CD14-positive monocyte (primary cell): ENCODE results near the gene KRTAP24-1. TPM values are rescaled to one million over a fixed set of nuclear protein-coding genes. Genes with fewer than 3 reads are reported as not detected.

Experiments used
- DNase-seq, 3 donors: peaks; one replicate each; pipeline ENCODE4 v3.0.0-alpha.2; 2011 to 2022
- H2AFZ ChIP-seq: 2 replicates; pipeline ENCODE4 v1.6.0; 2012; ENCODE audit warnings: mild to moderate bottlenecking, low read depth, low read length, inconsistent platforms; ENCODE audit not compliant: insufficient read depth, poor library complexity, severe bottlenecking
- H3K27ac ChIP-seq, 2 donors: 1 replicate in 1 of 2; 2 replicates in 1 of 2; pipeline ENCODE4 v1.5.1; 2012 to 2013; ENCODE audit warnings: low read length in 2 of 2, control low read depth in 1 of 2, inconsistent platforms in 1 of 2, low read depth in 1 of 2, mild to moderate bottlenecking in 1 of 2
- H3K27me3 ChIP-seq, 2 donors: one replicate each; pipeline versions ENCODE4 v1.6.0 to v1.6.1; 2011 to 2013; ENCODE audit warnings: low read length in 2 of 2; ENCODE audit not compliant: control insufficient read depth in 2 of 2, insufficient read depth in 2 of 2
- H3K36me3 ChIP-seq, 2 donors: replicated peaks in 1 of 2; 1 replicate in 1 of 2; 2 replicates in 1 of 2; pipeline versions ENCODE4 v1.5.1 to v1.6.1; 2012 to 2013; ENCODE audit warnings: low read length in 2 of 2, control low read depth in 1 of 2, inconsistent platforms in 1 of 2, mild to moderate bottlenecking in 1 of 2; ENCODE audit not compliant: insufficient read depth in 2 of 2, control insufficient read depth in 1 of 2
- H3K4me1 ChIP-seq, 2 donors: 1 replicate in 1 of 2; 2 replicates in 1 of 2; pipeline versions ENCODE4 v1.5.1 to v1.6.1; 2012 to 2013; ENCODE audit warnings: low read length in 2 of 2, control low read depth in 1 of 2, inconsistent platforms in 1 of 2, mild to moderate bottlenecking in 1 of 2, moderate library complexity in 1 of 2; ENCODE audit not compliant: insufficient read depth in 2 of 2, control insufficient read depth in 1 of 2
- H3K4me2 ChIP-seq: replicated peaks from 2 replicates; pipeline ENCODE3; 2012; ENCODE audit warnings: low read length, moderate library complexity, mild to moderate bottlenecking; ENCODE audit not compliant: poor library complexity, severe bottlenecking; ENCODE audit errors: extremely low read depth
- H3K4me3 ChIP-seq, 3 experiments: fragments of 200-600 bp in 1 of 3; sonication (generic) in 1 of 3; replicated peaks in 1 of 3; 1 replicate in 2 of 3; 2 replicates in 1 of 3; pipeline ENCODE4 v1.5.1; 2011 to 2013; ENCODE audit warnings: low read length in 3 of 3, mild to moderate bottlenecking in 3 of 3, control low read depth in 2 of 3, low read depth in 2 of 3, inconsistent platforms in 1 of 3, moderate library complexity in 1 of 3
- H3K79me2 ChIP-seq: 2 replicates; pipeline ENCODE4 v1.6.0; 2012; ENCODE audit warnings: mild to moderate bottlenecking, control low read depth, inconsistent platforms, low read length, moderate library complexity; ENCODE audit not compliant: insufficient read depth
- H3K9ac ChIP-seq: 2 replicates; pipeline ENCODE4 v1.6.0; 2017; ENCODE audit warnings: low read length, mild to moderate bottlenecking; ENCODE audit not compliant: insufficient read depth, poor library complexity, severe bottlenecking
- H3K9me3 ChIP-seq, 2 donors: replicated peaks in 1 of 2; 1 replicate in 1 of 2; 2 replicates in 1 of 2; pipeline versions ENCODE4 v1.5.1 to v1.6.1; 2012 to 2013; ENCODE audit warnings: low read length in 2 of 2, control low read depth in 1 of 2; ENCODE audit not compliant: control insufficient read depth in 1 of 2, insufficient read depth in 1 of 2
- H4K20me1 ChIP-seq: 2 replicates; pipeline ENCODE4 v1.6.0; 2012; ENCODE audit warnings: mild to moderate bottlenecking, low read length, control low read depth, moderate library complexity; ENCODE audit not compliant: insufficient read depth
- H3K27ac Mint-ChIP-seq, 7 donors: one replicate each; pipeline ENCODE4 v1.8.0; 2020; ENCODE audit warnings: mild to moderate bottlenecking in 7 of 7, mixed read lengths in 7 of 7, moderate library complexity in 6 of 7, inconsistent platforms in 2 of 7
- H3K27me3 Mint-ChIP-seq, 3 donors: one replicate each; pipeline ENCODE4 v1.8.0; 2021 to 2022; ENCODE audit warnings: low read depth in 3 of 3, mild to moderate bottlenecking in 3 of 3, mixed read lengths in 3 of 3, moderate library complexity in 3 of 3, inconsistent platforms in 1 of 3
- H3K36me3 Mint-ChIP-seq, 2 donors: one replicate each; pipeline ENCODE4 v1.8.0; 2020; ENCODE audit warnings: mixed read lengths in 2 of 2, inconsistent platforms in 1 of 2, mild to moderate bottlenecking in 1 of 2
- H3K4me1 Mint-ChIP-seq: one replicate; pipeline ENCODE4 v1.8.0; 2020; ENCODE audit warnings: mild to moderate bottlenecking, mixed read lengths
- H3K4me3 Mint-ChIP-seq, 2 donors: one replicate each; pipeline ENCODE4 v1.8.0; 2020; ENCODE audit warnings: mild to moderate bottlenecking in 2 of 2, mixed read lengths in 2 of 2, moderate library complexity in 1 of 2
- H3K9me3 Mint-ChIP-seq, 7 donors: one replicate each; pipeline ENCODE4 v1.8.0; 2020 to 2022; ENCODE audit warnings: mixed read lengths in 7 of 7, mild to moderate bottlenecking in 6 of 7, moderate library complexity in 6 of 7, inconsistent platforms in 2 of 7
- CTCF ChIP-seq: fragments of 200-600 bp; IDR thresholded peaks from one replicate; pipeline ENCODE4 v1.8.0; 2022; ENCODE audit warnings: antibody characterized with exemption, mild to moderate bottlenecking
- WGBS: methylation state at CpG from one replicate; pipeline ENCODE4 v1.1.5; 2013; ENCODE audit warnings: missing lambda C conversion rate; ENCODE audit not compliant: insufficient coverage; 5-methylcytosine and 5-hydroxymethylcytosine counted together
- intact Hi-C, 2 donors: fragments of 100-400 bp; cut with micrococcal nuclease; formaldehyde crosslinking; loops; one replicate each; pipeline versions ENCODE4 v1.15.0 to v1.15.1; 2023
- polyA plus RNA-seq, 3 donors: library from polyadenylated mRNA; depleted of rRNA in 1 of 3; unstranded in 2 of 3; stranded (reverse) in 1 of 3; fragments of 300-500 nt in 2 of 3; fragments of >200 nt in 1 of 3; fragmentation: Illumina TruSeq in 2 of 3; gene quantifications; 1 replicate in 2 of 3; 2 replicates in 1 of 3; pipeline ENCODE4 v1.2.3, GENCODE V29; 2012 to 2021

Gene KRTAP24-1
- polyA plus RNA-seq, 3 donors = not detected

- WGBS = 80% methylated on average over 1 of the region's 3 CpGs
- no peaks in the 10 kb centered on the region for H3K4me1 Mint-ChIP-seq
- no peak overlapping the region for H3K4me3 ChIP-seq
Observed at GRCh38 chr21:30249936-30250335, 32.8 kb downstream of the KRTAP24-1 start.

GRCh38 chr21:30248844-30249243, 33.9 kb downstream of the KRTAP24-1 start:
- H3K27ac Mint-ChIP-seq = peak overlapping the region in 1 of 7 donors; percentile 40

More at GRCh38 chr21:30249936-30250335, 32.8 kb downstream of the KRTAP24-1 start:
- Histone ChIP-seq H4K20me1 (no peaks in the 10 kb centered on the region), H3K27me3 (no peaks in the 10 kb centered on the region), H3K27ac (no peak overlapping the region), H3K9me3 (peaks cover 0 to 5% of the 10 kb centered on the region in 2 donors), H2AFZ (no peak overlapping the region), H3K4me2 (no peak overlapping the region), H3K36me3 (no peaks in the 10 kb centered on the region), H3K9ac (no peak overlapping the region), H3K4me1 (no peaks in the 10 kb centered on the region), H3K79me2 (no peaks in the 10 kb centered on the region)
- DNase-seq = no peak
- no peak overlapping the region for H3K27ac Mint-ChIP-seq
- TF ChIP-seq CTCF = no peak
- H3K27me3 Mint-ChIP-seq = no peaks in the 10 kb centered on the region
- peaks cover 0 to 4% (median 0%) of the 10 kb centered on the region in 7 donors for H3K9me3 Mint-ChIP-seq
- intact Hi-C loops = no loop called here
- no peaks in the 10 kb centered on the region for H3K36me3 Mint-ChIP-seq
- no peak overlapping the region for H3K4me3 Mint-ChIP-seq

More at GRCh38 chr21:30248844-30249243, 33.9 kb downstream of the KRTAP24-1 start:
- Histone ChIP-seq H3K4me3 (no peak overlapping the region), H3K9me3 (peaks cover 0 to 8% of the 10 kb centered on the region in 2 donors), H3K27ac (no peak overlapping the region), H2AFZ (no peak overlapping the region), H3K27me3 (no peaks in the 10 kb centered on the region), H3K4me1 (no peaks in the 10 kb centered on the region), H3K79me2 (no peaks in the 10 kb centered on the region), H3K9ac (no peak overlapping the region), H3K4me2 (no peak overlapping the region), H4K20me1 (no peaks in the 10 kb centered on the region), H3K36me3 (no peaks in the 10 kb centered on the region)
- Mint-ChIP-seq H3K36me3 (no peaks in the 10 kb centered on the region), H3K4me3 (no peak overlapping the region), H3K9me3 (peaks cover 0 to 4% (median 0%) of the 10 kb centered on the region in 7 donors), H3K4me1 (no peaks in the 10 kb centered on the region), H3K27me3 (peaks cover 0 to 1% (median 0%) of the 10 kb centered on the region in 3 donors)
- intact Hi-C loops = no loop called here
- TF ChIP-seq CTCF = no peak
- WGBS = 91% methylated on average over 7 of the region's 9 CpGs
- DNase-seq = no peak
